ENCODE data around the gene GJA8.
"Not testable (repeated sequence)": the region's sequence is repeated elsewhere in the genome, so short reads cannot be mapped to it uniquely, and the experiment has no call there.

GJA8 gene

DNA sequence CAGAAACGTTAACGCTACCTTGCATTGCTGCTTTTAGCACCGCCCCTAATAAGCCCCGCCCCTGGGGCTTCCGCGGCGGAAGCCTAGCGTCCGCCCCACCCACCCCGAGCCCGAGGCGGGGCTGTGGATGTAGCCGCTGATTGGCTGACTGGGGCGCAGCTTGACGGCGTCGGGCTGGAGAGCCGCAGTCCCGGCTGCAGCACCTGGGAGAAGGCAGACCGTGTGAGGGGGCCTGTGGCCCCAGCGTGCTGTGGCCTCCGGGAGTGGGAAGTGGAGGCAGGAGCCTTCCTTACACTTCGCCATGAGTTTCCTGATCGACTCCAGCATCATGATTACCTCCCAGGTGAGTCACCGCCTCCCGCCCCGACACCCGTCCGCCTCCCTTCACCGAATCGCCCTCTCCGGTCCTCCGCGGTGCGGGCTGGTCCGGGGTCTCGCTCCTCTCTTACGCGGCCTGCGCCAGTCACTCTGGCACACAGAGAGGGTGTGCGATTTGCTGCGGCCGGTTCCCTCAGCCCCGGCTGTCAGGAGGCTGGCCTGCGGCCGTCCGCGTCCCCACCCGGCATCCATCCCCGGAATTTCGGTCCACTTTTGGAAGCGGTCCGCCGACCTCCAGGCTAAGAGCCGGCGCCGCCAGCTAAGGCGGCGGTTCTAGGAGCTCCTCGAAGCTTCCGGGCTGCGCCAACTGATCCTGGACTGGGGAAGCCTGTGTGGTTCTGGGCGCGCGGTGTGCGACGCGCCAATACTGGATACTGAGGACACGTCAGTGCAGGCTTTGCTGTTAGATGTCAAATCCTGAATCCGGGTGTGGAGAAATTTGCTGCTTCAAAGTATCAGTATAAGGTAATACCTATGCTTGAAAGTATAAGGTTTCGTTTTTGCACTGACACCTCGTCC is 25.9 kb downstream of the GJA8 start, which contains the start of gene GPR89B:
Gene GPR89B (plus strand): TSS at position 185 of the 897 bp plus-strand sequence. CDS start 117 bp downstream, at position 302.
- peak; percentile 94 for DNase-seq

GRCh38 chr1:147931137-147931536 is 28.5 kb downstream of the GJA8 start:
- not testable (repeated sequence) for DNase-seq

GRCh38 chr1:147935296-147935695 is 32.7 kb downstream of the GJA8 start:
- not testable (repeated sequence) for DNase-seq

DNA sequence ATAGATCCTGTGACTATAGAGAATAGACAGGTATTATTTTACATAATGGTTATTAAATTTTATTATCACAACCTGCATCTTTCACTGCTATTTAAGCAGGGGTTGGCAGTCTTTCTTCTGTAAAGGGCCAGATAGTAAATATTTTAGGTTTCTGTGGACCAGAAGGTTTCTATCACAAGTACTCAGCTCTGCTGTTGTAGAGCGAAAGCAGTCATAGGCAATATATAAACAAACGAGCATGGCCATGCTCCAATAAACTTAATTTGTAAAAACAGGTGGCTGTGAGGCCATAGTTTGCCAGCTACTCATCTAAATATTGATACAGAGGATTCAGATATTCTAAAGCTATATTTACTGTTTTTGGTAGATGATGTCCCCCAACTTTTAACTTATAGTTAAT is 37.9 kb downstream of the GJA8 start:
- not testable (repeated sequence) for DNase-seq

DNA sequence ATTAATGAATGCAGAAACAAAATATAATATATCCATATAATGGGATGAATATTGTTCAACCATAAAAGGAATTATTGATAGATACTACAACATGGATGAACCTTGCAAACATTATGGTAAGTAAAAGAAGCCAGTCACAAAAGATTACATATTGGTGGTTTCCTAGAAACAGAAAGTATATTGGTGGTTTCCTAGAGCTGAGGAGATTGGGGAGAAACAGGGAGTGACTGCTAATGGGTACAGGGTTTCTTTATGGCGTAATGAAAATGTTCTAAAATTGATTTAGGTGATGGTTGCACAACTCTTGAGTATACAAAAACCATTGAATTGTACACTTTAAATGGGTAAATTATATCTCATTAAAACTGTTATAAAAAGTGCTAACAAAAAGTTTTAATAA is 40.0 kb downstream of the GJA8 start:
- DNase-seq, result not testable (repeated sequence)

GRCh38 chr1:147949517-147949916 is 46.9 kb downstream of the GJA8 start:
- not testable (repeated sequence) for DNase-seq
